Measurements from ENCODE around the gene KCNA1.
A peak's percentile ranks its signal among the peaks of the same experiment; 100 is the strongest.
"Not testable (repeated sequence)": the region's sequence is repeated elsewhere in the genome, so short reads cannot be mapped to it uniquely, and the experiment has no call there.

The KCNA1 gene

GRCh38 chr12:4909734-4910501, at the start of gene KCNA1:
TSS of gene KCNA1 (plus strand) at chr12:4909905. CDS start at chr12:4911379, 1,474 bp downstream.
- no peak for DNase-seq

GRCh38 chr12:4860741-4861140, 49.0 kb upstream of the KCNA1 start:
- DNase-seq: no peak

GRCh38 chr12:4862809-4863208, 46.9 kb upstream of the KCNA1 start:
- no peak for DNase-seq

- no peak for DNase-seq
Observed at GRCh38 chr12:4864575-4864974, 45.1 kb upstream of the KCNA1 start.

- no peak for DNase-seq
Observed at GRCh38 chr12:4865246-4865645, 44.5 kb upstream of the KCNA1 start.

GRCh38 chr12:4866299-4866698, 43.4 kb upstream of the KCNA1 start:
- DNase-seq: no peak

GRCh38 chr12:4867384-4867783, 42.3 kb upstream of the KCNA1 start:
- DNase-seq: no peak

GRCh38 chr12:4870423-4870822, 39.3 kb upstream of the KCNA1 start:
- DNase-seq: no peak

- DNase-seq: no peak
Observed at GRCh38 chr12:4871514-4871913, 38.2 kb upstream of the KCNA1 start.

GRCh38 chr12:4873947-4874346, 35.8 kb upstream of the KCNA1 start:
- no peak for DNase-seq

GRCh38 chr12:4874671-4875070, 35.0 kb upstream of the KCNA1 start:
- DNase-seq: no peak

- not testable (repeated sequence) for DNase-seq
Observed at GRCh38 chr12:4879481-4879880, 30.2 kb upstream of the KCNA1 start.

- DNase-seq: no peak
Observed at GRCh38 chr12:4881266-4882064, 28.2 kb upstream of the KCNA1 start.

- no peak for DNase-seq
Observed at GRCh38 chr12:4891866-4892265, 17.8 kb upstream of the KCNA1 start.

- no peak for DNase-seq
Observed at GRCh38 chr12:4892418-4892817, 17.3 kb upstream of the KCNA1 start.

- DNase-seq: no peak
Observed at GRCh38 chr12:4894019-4894418, 15.7 kb upstream of the KCNA1 start.

- no peak for DNase-seq
Observed at GRCh38 chr12:4899364-4899763, 10.3 kb upstream of the KCNA1 start.

GRCh38 chr12:4900327-4900726, 9.4 kb upstream of the KCNA1 start:
- no peak for DNase-seq

GRCh38 chr12:4905316-4905715, 4.4 kb upstream of the KCNA1 start:
- DNase-seq: no peak

- DNase-seq: peak; percentile 35
Observed at GRCh38 chr12:4908684-4909409, 858 bp upstream of the KCNA1 start.

- no peak for DNase-seq
Observed at GRCh38 chr12:4909410-4909733, 333 bp upstream of the KCNA1 start.

- DNase-seq: no peak
Observed at GRCh38 chr12:4910502-4911315, 1.0 kb downstream of the KCNA1 start.
